CD14-positive monocyte (primary cell): Measurements from ENCODE around the gene MCM3AP. TPM values are rescaled to one million over a fixed set of nuclear protein-coding genes. Genes with fewer than 3 reads are reported as not detected.

Source experiments
- DNase-seq, 3 donors: peaks; one replicate each; pipeline ENCODE4 v3.0.0-alpha.2; 2011 to 2022
- H2AFZ ChIP-seq: 2 replicates; pipeline ENCODE4 v1.6.0; 2012; ENCODE audit warnings: mild to moderate bottlenecking, low read depth, low read length, inconsistent platforms; ENCODE audit not compliant: insufficient read depth, poor library complexity, severe bottlenecking
- H3K27ac ChIP-seq, 2 donors: 1 replicate in 1 of 2; 2 replicates in 1 of 2; pipeline ENCODE4 v1.5.1; 2012 to 2013; ENCODE audit warnings: low read length in 2 of 2, control low read depth in 1 of 2, inconsistent platforms in 1 of 2, low read depth in 1 of 2, mild to moderate bottlenecking in 1 of 2
- H3K27me3 ChIP-seq, 2 donors: one replicate each; pipeline versions ENCODE4 v1.6.0 to v1.6.1; 2011 to 2013; ENCODE audit warnings: low read length in 2 of 2; ENCODE audit not compliant: control insufficient read depth in 2 of 2, insufficient read depth in 2 of 2
- H3K36me3 ChIP-seq, 2 donors: replicated peaks in 1 of 2; 1 replicate in 1 of 2; 2 replicates in 1 of 2; pipeline versions ENCODE4 v1.5.1 to v1.6.1; 2012 to 2013; ENCODE audit warnings: low read length in 2 of 2, control low read depth in 1 of 2, inconsistent platforms in 1 of 2, mild to moderate bottlenecking in 1 of 2; ENCODE audit not compliant: insufficient read depth in 2 of 2, control insufficient read depth in 1 of 2
- H3K4me1 ChIP-seq, 2 donors: 1 replicate in 1 of 2; 2 replicates in 1 of 2; pipeline versions ENCODE4 v1.5.1 to v1.6.1; 2012 to 2013; ENCODE audit warnings: low read length in 2 of 2, control low read depth in 1 of 2, inconsistent platforms in 1 of 2, mild to moderate bottlenecking in 1 of 2, moderate library complexity in 1 of 2; ENCODE audit not compliant: insufficient read depth in 2 of 2, control insufficient read depth in 1 of 2
- H3K4me2 ChIP-seq: replicated peaks from 2 replicates; pipeline ENCODE3; 2012; ENCODE audit warnings: low read length, moderate library complexity, mild to moderate bottlenecking; ENCODE audit not compliant: poor library complexity, severe bottlenecking; ENCODE audit errors: extremely low read depth
- H3K4me3 ChIP-seq, 3 experiments: fragments of 200-600 bp in 1 of 3; sonication (generic) in 1 of 3; replicated peaks in 1 of 3; 1 replicate in 2 of 3; 2 replicates in 1 of 3; pipeline ENCODE4 v1.5.1; 2011 to 2013; ENCODE audit warnings: low read length in 3 of 3, mild to moderate bottlenecking in 3 of 3, control low read depth in 2 of 3, low read depth in 2 of 3, inconsistent platforms in 1 of 3, moderate library complexity in 1 of 3
- H3K79me2 ChIP-seq: 2 replicates; pipeline ENCODE4 v1.6.0; 2012; ENCODE audit warnings: mild to moderate bottlenecking, control low read depth, inconsistent platforms, low read length, moderate library complexity; ENCODE audit not compliant: insufficient read depth
- H3K9ac ChIP-seq: 2 replicates; pipeline ENCODE4 v1.6.0; 2017; ENCODE audit warnings: low read length, mild to moderate bottlenecking; ENCODE audit not compliant: insufficient read depth, poor library complexity, severe bottlenecking
- H3K9me3 ChIP-seq, 2 donors: replicated peaks in 1 of 2; 1 replicate in 1 of 2; 2 replicates in 1 of 2; pipeline versions ENCODE4 v1.5.1 to v1.6.1; 2012 to 2013; ENCODE audit warnings: low read length in 2 of 2, control low read depth in 1 of 2; ENCODE audit not compliant: control insufficient read depth in 1 of 2, insufficient read depth in 1 of 2
- H4K20me1 ChIP-seq: 2 replicates; pipeline ENCODE4 v1.6.0; 2012; ENCODE audit warnings: mild to moderate bottlenecking, low read length, control low read depth, moderate library complexity; ENCODE audit not compliant: insufficient read depth
- H3K27ac Mint-ChIP-seq, 7 donors: one replicate each; pipeline ENCODE4 v1.8.0; 2020; ENCODE audit warnings: mild to moderate bottlenecking in 7 of 7, mixed read lengths in 7 of 7, moderate library complexity in 6 of 7, inconsistent platforms in 2 of 7
- H3K27me3 Mint-ChIP-seq, 3 donors: one replicate each; pipeline ENCODE4 v1.8.0; 2021 to 2022; ENCODE audit warnings: low read depth in 3 of 3, mild to moderate bottlenecking in 3 of 3, mixed read lengths in 3 of 3, moderate library complexity in 3 of 3, inconsistent platforms in 1 of 3
- H3K36me3 Mint-ChIP-seq, 2 donors: one replicate each; pipeline ENCODE4 v1.8.0; 2020; ENCODE audit warnings: mixed read lengths in 2 of 2, inconsistent platforms in 1 of 2, mild to moderate bottlenecking in 1 of 2
- H3K4me1 Mint-ChIP-seq: one replicate; pipeline ENCODE4 v1.8.0; 2020; ENCODE audit warnings: mild to moderate bottlenecking, mixed read lengths
- H3K4me3 Mint-ChIP-seq, 2 donors: one replicate each; pipeline ENCODE4 v1.8.0; 2020; ENCODE audit warnings: mild to moderate bottlenecking in 2 of 2, mixed read lengths in 2 of 2, moderate library complexity in 1 of 2
- H3K9me3 Mint-ChIP-seq, 7 donors: one replicate each; pipeline ENCODE4 v1.8.0; 2020 to 2022; ENCODE audit warnings: mixed read lengths in 7 of 7, mild to moderate bottlenecking in 6 of 7, moderate library complexity in 6 of 7, inconsistent platforms in 2 of 7
- WGBS: methylation state at CpG from one replicate; pipeline ENCODE4 v1.1.5; 2013; ENCODE audit warnings: missing lambda C conversion rate; ENCODE audit not compliant: insufficient coverage; 5-methylcytosine and 5-hydroxymethylcytosine counted together
- intact Hi-C, 2 donors: fragments of 100-400 bp; cut with micrococcal nuclease; formaldehyde crosslinking; loops; one replicate each; pipeline versions ENCODE4 v1.15.0 to v1.15.1; 2023
- polyA plus RNA-seq, 3 donors: library from polyadenylated mRNA; depleted of rRNA in 1 of 3; unstranded in 2 of 3; stranded (reverse) in 1 of 3; fragments of 300-500 nt in 2 of 3; fragments of >200 nt in 1 of 3; fragmentation: Illumina TruSeq in 2 of 3; gene quantifications; 1 replicate in 2 of 3; 2 replicates in 1 of 3; pipeline ENCODE4 v1.2.3, GENCODE V29; 2012 to 2021
- TF ChIP-seq, protein P1 (sequence below): fragments of 200-600 bp; IDR thresholded peaks from one replicate; pipeline ENCODE4 v1.8.0; 2022; ENCODE audit warnings: antibody characterized with exemption, mild to moderate bottlenecking

The MCM3AP gene
- polyA plus RNA-seq, 3 donors = 30.9 to 62.4 (median 32.7) TPM

DNA sequence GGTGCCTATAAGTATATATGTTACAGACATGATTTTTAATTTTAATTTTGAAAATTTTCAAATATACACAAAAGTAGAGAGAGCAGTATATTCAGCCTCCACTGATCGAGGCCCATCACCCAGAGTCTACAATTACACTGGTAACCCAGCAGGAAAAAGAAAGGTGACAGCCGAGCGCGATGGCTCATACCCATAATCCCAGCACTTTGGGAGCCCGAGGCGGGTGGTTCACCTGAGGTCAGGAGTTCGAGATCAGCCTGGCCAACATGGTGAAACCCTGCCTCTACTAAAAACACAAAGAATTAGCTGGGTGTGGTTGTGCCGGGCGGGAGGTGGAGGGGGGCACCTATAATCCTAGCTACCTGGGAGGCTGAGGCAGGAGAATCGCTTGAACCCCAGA is 2.1 kb upstream of the MCM3AP start:
- Histone ChIP-seq H3K4me2 (peak overlapping the region; percentile 94), H3K9ac (no peak overlapping the region)

DNA sequence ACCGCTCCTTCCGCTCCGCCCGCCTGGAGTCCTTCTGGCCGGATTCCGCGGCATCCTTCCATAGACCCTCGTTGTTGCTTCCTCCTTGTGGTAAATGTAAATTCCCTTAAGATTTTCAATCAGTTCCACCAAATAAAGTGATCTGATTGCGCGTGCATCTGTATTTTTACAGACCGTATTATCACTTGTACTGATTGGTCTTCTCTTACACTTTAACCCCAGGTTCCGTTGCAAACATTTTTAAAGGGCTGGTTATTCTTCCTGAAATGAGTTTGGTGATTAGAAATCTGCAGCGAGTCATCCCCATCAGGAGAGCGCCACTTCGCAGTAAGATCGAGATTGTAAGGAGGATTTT is 1.2 kb upstream of the MCM3AP start:
- peaks cover 0 to under 1% of the 10 kb centered on the region in 2 donors for H3K9me3 ChIP-seq
- H3K27ac Mint-ChIP-seq = peak overlapping the region; percentile 82 to 96 (median 95)
- H3K36me3 ChIP-seq = peaks cover 3 to 15% of the 10 kb centered on the region in 2 donors
- peaks cover 0 to 4% (median under 1%) of the 10 kb centered on the region in 7 donors for H3K9me3 Mint-ChIP-seq
- H3K4me3 Mint-ChIP-seq = peak overlapping the region; percentile 89 to 93
- peaks cover 0 to 4% (median 0%) of the 10 kb centered on the region in 3 donors for H3K27me3 Mint-ChIP-seq
- H3K4me1 Mint-ChIP-seq = peaks cover 50% of the 10 kb centered on the region
- 0% methylated on average over 4 of the region's 16 CpGs for WGBS
- H3K4me3 ChIP-seq = peak overlapping the region; percentile 58 to 95 (median 73)
- H3K27ac ChIP-seq = peak overlapping the region; percentile 85 to 89
- peaks cover 7 to 32% of the 10 kb centered on the region in 2 donors for H3K36me3 Mint-ChIP-seq
- intact Hi-C loops = loop anchor here (1.0 to 5.0 kb wide), 2 partner anchors 36 to 38 kb away; partner anchors contain the start of genes PCNT (in 2 of the 2) and C21orf58 (in 1 of the 2)
- H3K79me2 ChIP-seq = peaks cover 50% of the 10 kb centered on the region
- TF ChIP-seq, protein P1, sequence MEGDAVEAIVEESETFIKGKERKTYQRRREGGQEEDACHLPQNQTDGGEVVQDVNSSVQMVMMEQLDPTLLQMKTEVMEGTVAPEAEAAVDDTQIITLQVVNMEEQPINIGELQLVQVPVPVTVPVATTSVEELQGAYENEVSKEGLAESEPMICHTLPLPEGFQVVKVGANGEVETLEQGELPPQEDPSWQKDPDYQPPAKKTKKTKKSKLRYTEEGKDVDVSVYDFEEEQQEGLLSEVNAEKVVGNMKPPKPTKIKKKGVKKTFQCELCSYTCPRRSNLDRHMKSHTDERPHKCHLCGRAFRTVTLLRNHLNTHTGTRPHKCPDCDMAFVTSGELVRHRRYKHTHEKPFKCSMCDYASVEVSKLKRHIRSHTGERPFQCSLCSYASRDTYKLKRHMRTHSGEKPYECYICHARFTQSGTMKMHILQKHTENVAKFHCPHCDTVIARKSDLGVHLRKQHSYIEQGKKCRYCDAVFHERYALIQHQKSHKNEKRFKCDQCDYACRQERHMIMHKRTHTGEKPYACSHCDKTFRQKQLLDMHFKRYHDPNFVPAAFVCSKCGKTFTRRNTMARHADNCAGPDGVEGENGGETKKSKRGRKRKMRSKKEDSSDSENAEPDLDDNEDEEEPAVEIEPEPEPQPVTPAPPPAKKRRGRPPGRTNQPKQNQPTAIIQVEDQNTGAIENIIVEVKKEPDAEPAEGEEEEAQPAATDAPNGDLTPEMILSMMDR = no peak
- H3K9ac ChIP-seq = peak overlapping the region; percentile 88
- H3K27me3 ChIP-seq = no peaks in the 10 kb centered on the region
- H3K4me1 ChIP-seq = peaks cover 42 to 55% of the 10 kb centered on the region in 2 donors
- H3K4me2 ChIP-seq = peak overlapping the region; percentile 94
- peak in 2 of 3 donors; percentile 41 to 52 for DNase-seq
- peak overlapping the region; percentile 93 for H2AFZ ChIP-seq
- peaks cover 33% of the 10 kb centered on the region for H4K20me1 ChIP-seq

More for the DNA sequence above, 2.1 kb upstream of the MCM3AP start:
- Mint-ChIP-seq H3K9me3 (peaks cover 0 to 12% (median 7%) of the 10 kb centered on the region in 7 donors), H3K27me3 (peaks cover 0 to 4% (median 0%) of the 10 kb centered on the region in 3 donors), H3K4me3 (peak overlapping the region in 1 of 2 donors; percentile 65), H3K4me1 (peaks cover 48% of the 10 kb centered on the region), H3K36me3 (peaks cover 13 to 36% of the 10 kb centered on the region in 2 donors), H3K27ac (peak overlapping the region in 3 of 7 donors; percentile 54 to 90 (median 82))
- no peak for DNase-seq
- intact Hi-C loops = loop anchor here in 1 of 2 donors (5.0 kb wide), 1 partner anchor 35 kb away; the partner anchor contains the start of genes C21orf58 and PCNT
- H3K4me3 ChIP-seq = no peak overlapping the region
- H3K36me3 ChIP-seq = peaks cover 5 to 24% of the 10 kb centered on the region in 2 donors
- TF ChIP-seq, protein P1 = no peak
- peaks cover 7% of the 10 kb centered on the region in 2 donors for H3K9me3 ChIP-seq
- peak overlapping the region in 1 of 2 donors; percentile 58 for H3K27ac ChIP-seq
- H3K27me3 ChIP-seq = no peaks in the 10 kb centered on the region
- peaks cover 24% of the 10 kb centered on the region for H4K20me1 ChIP-seq
- H3K4me1 ChIP-seq = peaks cover 42 to 55% of the 10 kb centered on the region in 2 donors
- H2AFZ ChIP-seq = no peak overlapping the region
- WGBS = no CpG with 5 or more reads among the region's 10 CpGs
- peaks cover 41% of the 10 kb centered on the region for H3K79me2 ChIP-seq
